ENCODE measurements around the gene ADAM12.

GRCh38 chr10:126063353-126063791 is 324.9 kb downstream of the ADAM12 start:
- no peak for TF ChIP-seq CTCF (IDR thresholded peaks at IDR 0.05; ENCODE audit: low read depth, low read length, missing input control)
- no peak for TF ChIP-seq TAF1 (conservative IDR thresholded peaks at IDR 0.05)
- TF ChIP-seq HNF4A (conservative IDR thresholded peaks at IDR 0.05): no peak
- TF ChIP-seq GABPA (IDR thresholded peaks at IDR 0.05 in 1 of 2, conservative IDR thresholded peaks at IDR 0.05 in 1 of 2): no peak
- no peak for TF ChIP-seq RAD21 (IDR thresholded peaks at IDR 0.05)
- TF ChIP-seq, protein P1, sequence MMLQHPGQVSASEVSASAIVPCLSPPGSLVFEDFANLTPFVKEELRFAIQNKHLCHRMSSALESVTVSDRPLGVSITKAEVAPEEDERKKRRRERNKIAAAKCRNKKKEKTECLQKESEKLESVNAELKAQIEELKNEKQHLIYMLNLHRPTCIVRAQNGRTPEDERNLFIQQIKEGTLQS (IDR thresholded peaks at IDR 0.05): no peak
- no peak for TF ChIP-seq YY1 (IDR thresholded peaks at IDR 0.05)
- no peak for TF ChIP-seq REST (IDR thresholded peaks at IDR 0.05)
- TF ChIP-seq MAX (IDR thresholded peaks at IDR 0.05): no peak
- TF ChIP-seq JUND (IDR thresholded peaks at IDR 0.05): no peak
- no peak for TF ChIP-seq SP1 (IDR thresholded peaks at IDR 0.05)
- TF ChIP-seq FOXA1 (IDR thresholded peaks at IDR 0.05): no peak
- TF ChIP-seq NR2F2 (IDR thresholded peaks at IDR 0.05): no peak
- no peak for TF ChIP-seq EGR1 (IDR thresholded peaks at IDR 0.05; ENCODE audit: low read depth in 2 of 2)

Measured in liver (tissue), 3 donors.